Measurements from ENCODE around the gene GNAS-AS1.

GNAS-AS1 gene

GRCh38 chr20:58774667-58775263, 75.9 kb downstream of the GNAS-AS1 start:
- no peak for DNase-seq

- no peak for DNase-seq
Measured at GRCh38 chr20:58774214-58774613, 76.5 kb downstream of the GNAS-AS1 start.

GRCh38 chr20:58772786-58773185, 77.9 kb downstream of the GNAS-AS1 start:
- no peak for DNase-seq
